Measurements from ENCODE around the gene MAF.

GRCh38 chr16:79547085-79547484 is 53.5 kb downstream of the MAF start:
- TF ChIP-seq, protein P1, sequence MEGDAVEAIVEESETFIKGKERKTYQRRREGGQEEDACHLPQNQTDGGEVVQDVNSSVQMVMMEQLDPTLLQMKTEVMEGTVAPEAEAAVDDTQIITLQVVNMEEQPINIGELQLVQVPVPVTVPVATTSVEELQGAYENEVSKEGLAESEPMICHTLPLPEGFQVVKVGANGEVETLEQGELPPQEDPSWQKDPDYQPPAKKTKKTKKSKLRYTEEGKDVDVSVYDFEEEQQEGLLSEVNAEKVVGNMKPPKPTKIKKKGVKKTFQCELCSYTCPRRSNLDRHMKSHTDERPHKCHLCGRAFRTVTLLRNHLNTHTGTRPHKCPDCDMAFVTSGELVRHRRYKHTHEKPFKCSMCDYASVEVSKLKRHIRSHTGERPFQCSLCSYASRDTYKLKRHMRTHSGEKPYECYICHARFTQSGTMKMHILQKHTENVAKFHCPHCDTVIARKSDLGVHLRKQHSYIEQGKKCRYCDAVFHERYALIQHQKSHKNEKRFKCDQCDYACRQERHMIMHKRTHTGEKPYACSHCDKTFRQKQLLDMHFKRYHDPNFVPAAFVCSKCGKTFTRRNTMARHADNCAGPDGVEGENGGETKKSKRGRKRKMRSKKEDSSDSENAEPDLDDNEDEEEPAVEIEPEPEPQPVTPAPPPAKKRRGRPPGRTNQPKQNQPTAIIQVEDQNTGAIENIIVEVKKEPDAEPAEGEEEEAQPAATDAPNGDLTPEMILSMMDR (optimal IDR thresholded peaks at IDR 0.05 in 1 of 3, IDR thresholded peaks at IDR 0.05 in 1 of 3, conservative IDR thresholded peaks at IDR 0.05 in 1 of 3; ENCODE audit: extremely low read depth in 1 of 3, insufficient read depth in 2 of 3, low read length in 3 of 3): no peak
- no peak for TF ChIP-seq EZH2 (IDR thresholded peaks at IDR 0.05; ENCODE audit: low read length)
